Stimulated activated naive B cell treated with anti-CD40 and anti-IgM and Interleukin-4, amounts not matched to agents 10 μg/mL and 1 μg/mL and 100 μg/mL, for 72 hours (primary cell): ENCODE data around the gene ULBP2.
"Not testable (repeated sequence)": the region's sequence is repeated elsewhere in the genome, so short reads cannot be mapped to it uniquely, and the experiment has no call there.

Source experiments
- ATAC-seq, 2 donors: fragments of 150-1000 bp; cut with Tn5 transposase; replicated peaks; 2 replicates each; pipeline ENCODE4 v1.10.0; 2021; ENCODE audit warnings: moderate library complexity in 1 of 2
- DNase-seq: peaks from one replicate; pipeline ENCODE4 v3.0.0; 2021
- H3K27ac Mint-ChIP-seq: one replicate; pipeline ENCODE4 v1.8.0; 2022; ENCODE audit warnings: mild to moderate bottlenecking, mixed read lengths
- H3K27me3 Mint-ChIP-seq, 2 donors: one replicate each; pipeline ENCODE4 v1.8.0; 2022; ENCODE audit warnings: mixed read lengths in 2 of 2
- H3K36me3 Mint-ChIP-seq, 2 donors: one replicate each; pipeline ENCODE4 v1.8.0; 2022; ENCODE audit warnings: mixed read lengths in 2 of 2, mild to moderate bottlenecking in 1 of 2
- H3K4me1 Mint-ChIP-seq, 2 donors: one replicate each; pipeline ENCODE4 v1.8.0; 2022; ENCODE audit warnings: mixed read lengths in 2 of 2, mild to moderate bottlenecking in 1 of 2
- H3K4me3 Mint-ChIP-seq, 2 donors: one replicate each; pipeline ENCODE4 v1.8.0; 2022; ENCODE audit warnings: mild to moderate bottlenecking in 2 of 2, mixed read lengths in 2 of 2, moderate library complexity in 1 of 2
- H3K9me3 Mint-ChIP-seq, 2 donors: one replicate each; pipeline ENCODE4 v1.8.0; 2022; ENCODE audit warnings: mixed read lengths in 2 of 2, mild to moderate bottlenecking in 1 of 2

Gene ULBP2

DNA sequence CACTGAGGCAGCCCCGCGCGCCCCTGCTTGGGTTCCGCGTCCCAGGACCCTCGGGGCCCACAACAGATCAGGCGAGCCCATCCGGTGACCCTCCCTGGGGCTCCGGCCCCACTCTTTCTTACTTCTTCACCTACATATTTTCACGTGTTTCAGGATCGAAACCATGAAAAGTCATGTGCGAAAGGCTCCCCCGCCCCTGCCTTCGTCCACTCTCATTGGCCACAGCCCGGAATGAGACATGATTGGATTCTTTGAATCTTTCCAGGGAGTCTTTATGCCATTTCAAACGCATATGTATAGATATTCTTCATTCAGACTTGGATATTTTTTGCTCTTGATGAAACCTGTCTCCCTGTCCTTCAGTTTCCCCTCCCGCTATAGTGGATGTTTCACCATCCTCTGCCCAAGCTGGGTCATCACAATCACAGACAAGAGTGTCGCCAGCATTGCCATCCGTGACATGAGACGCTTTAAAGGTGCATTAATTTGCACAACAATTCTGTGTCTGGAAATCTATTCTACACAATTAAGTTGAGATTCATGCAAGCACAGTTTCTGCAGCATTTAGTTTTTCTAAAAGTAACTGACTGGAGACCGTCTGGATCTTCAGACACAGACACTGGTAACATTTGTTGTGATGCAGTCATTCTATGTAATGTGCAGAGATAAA is 13.3 kb downstream of the ULBP2 start:
- ATAC-seq, DNase-seq, H3K36me3 Mint-ChIP-seq, H3K9me3 Mint-ChIP-seq: not testable (repeated sequence)
- Mint-ChIP-seq H3K27ac (peak overlapping the region; percentile 11), H3K27me3 (peaks cover 60 to 78% of the 10 kb centered on the region in 2 donors), H3K4me3 (peak overlapping the region; percentile 76 to 79), H3K4me1 (peaks cover 13 to 19% of the 10 kb centered on the region in 2 donors)

GRCh38 chr6:149955654-149956317 is 14.0 kb downstream of the ULBP2 start:
- not testable (repeated sequence) for DNase-seq, H3K9me3 Mint-ChIP-seq, H3K27ac Mint-ChIP-seq, ATAC-seq, H3K36me3 Mint-ChIP-seq, H3K4me3 Mint-ChIP-seq
- Mint-ChIP-seq H3K4me1 (peaks cover 13 to 19% of the 10 kb centered on the region in 2 donors), H3K27me3 (peaks cover 63 to 80% of the 10 kb centered on the region in 2 donors)

DNA sequence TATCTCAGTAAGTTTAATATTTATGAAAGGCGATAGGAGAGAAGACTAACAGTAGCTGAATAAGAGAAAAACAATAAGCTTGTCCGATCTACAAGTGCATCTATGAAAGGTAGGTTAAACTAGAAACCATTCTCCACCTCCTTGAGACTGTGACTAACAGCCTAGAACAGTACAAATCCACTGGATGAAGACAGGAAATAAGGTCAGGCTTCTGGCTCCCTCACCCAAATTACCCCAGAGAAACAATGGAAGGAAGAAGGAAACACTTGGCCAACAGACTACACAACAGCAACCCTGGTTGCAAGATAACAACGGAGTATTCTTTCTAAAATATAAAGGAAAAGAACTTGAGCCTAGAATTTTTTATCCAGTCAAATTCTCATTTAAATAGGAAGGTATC is 16.3 kb downstream of the ULBP2 start:
- not testable (repeated sequence) for DNase-seq, H3K9me3 Mint-ChIP-seq, H3K36me3 Mint-ChIP-seq, ATAC-seq, H3K4me3 Mint-ChIP-seq, H3K27ac Mint-ChIP-seq
- Mint-ChIP-seq H3K27me3 (peaks cover 60 to 82% of the 10 kb centered on the region in 2 donors), H3K4me1 (peaks cover 18 to 26% of the 10 kb centered on the region in 2 donors)

DNA sequence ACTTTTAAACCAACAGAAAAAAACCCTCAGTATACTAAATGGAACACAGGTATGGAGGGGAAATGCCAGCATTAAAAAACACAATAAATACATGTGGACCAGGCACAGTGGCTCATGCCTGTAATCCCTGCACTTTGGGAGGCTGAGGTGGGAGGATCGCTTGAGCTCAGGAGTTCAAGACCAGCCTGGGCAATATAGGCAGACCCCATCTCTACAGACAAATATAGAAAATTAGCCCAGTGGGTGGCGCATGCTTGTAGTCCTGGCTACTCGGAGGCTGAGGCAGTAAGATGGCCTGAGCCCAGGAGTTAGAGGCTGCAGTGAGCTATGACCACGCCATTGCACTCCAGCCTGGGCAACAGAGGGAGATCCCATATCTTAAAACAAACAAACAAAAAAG is 18.0 kb downstream of the ULBP2 start:
- not testable (repeated sequence) for ATAC-seq, H3K27ac Mint-ChIP-seq, H3K4me3 Mint-ChIP-seq, DNase-seq, H3K9me3 Mint-ChIP-seq, H3K36me3 Mint-ChIP-seq
- Mint-ChIP-seq H3K27me3 (peaks cover 68 to 91% of the 10 kb centered on the region in 2 donors), H3K4me1 (peaks cover 25 to 38% of the 10 kb centered on the region in 2 donors)

DNA sequence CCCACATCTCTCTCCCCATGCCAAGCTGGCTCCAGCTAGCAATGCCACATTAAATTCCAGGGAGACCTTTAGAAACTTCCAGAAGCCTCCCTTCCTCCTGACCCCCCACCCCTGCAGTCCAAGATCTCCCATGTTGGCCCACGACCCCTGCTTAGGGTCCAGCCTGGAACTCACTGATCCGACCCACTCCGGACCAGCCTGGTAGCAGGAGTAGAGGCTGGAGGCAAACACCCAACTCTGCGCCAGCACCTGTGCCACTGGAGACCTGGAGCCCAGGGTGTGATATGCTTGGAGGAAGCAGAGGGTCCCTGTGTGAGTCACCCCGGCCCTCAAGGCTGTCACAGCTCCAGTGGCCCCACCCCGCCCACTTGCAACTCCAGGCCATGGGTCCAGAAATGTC is 18.7 kb downstream of the ULBP2 start:
- H3K27me3 Mint-ChIP-seq, result peaks cover 68 to 91% of the 10 kb centered on the region in 2 donors
- no peak overlapping the region for H3K4me3 Mint-ChIP-seq
- DNase-seq, result no peak

GRCh38 chr6:149961728-149962425 is 20.1 kb downstream of the ULBP2 start:
- H3K9me3 Mint-ChIP-seq, result no peaks in the 10 kb centered on the region
- no peak overlapping the region for H3K27ac Mint-ChIP-seq
- H3K36me3 Mint-ChIP-seq, result peaks cover 5 to 6% of the 10 kb centered on the region in 2 donors
- ATAC-seq, result peak; percentile 20 to 27
- H3K4me1 Mint-ChIP-seq, result peaks cover 29 to 35% of the 10 kb centered on the region in 2 donors
- DNase-seq, result no peak
- no peak overlapping the region for H3K4me3 Mint-ChIP-seq
- H3K27me3 Mint-ChIP-seq, result peaks cover 66 to 86% of the 10 kb centered on the region in 2 donors

More for the DNA sequence above, 18.7 kb downstream of the ULBP2 start:
- Mint-ChIP-seq H3K36me3 (peaks cover 5 to 6% of the 10 kb centered on the region in 2 donors), H3K27ac (no peak overlapping the region), H3K4me1 (peaks cover 25 to 38% of the 10 kb centered on the region in 2 donors), H3K9me3 (no peaks in the 10 kb centered on the region)
- no peak for ATAC-seq

DNA sequence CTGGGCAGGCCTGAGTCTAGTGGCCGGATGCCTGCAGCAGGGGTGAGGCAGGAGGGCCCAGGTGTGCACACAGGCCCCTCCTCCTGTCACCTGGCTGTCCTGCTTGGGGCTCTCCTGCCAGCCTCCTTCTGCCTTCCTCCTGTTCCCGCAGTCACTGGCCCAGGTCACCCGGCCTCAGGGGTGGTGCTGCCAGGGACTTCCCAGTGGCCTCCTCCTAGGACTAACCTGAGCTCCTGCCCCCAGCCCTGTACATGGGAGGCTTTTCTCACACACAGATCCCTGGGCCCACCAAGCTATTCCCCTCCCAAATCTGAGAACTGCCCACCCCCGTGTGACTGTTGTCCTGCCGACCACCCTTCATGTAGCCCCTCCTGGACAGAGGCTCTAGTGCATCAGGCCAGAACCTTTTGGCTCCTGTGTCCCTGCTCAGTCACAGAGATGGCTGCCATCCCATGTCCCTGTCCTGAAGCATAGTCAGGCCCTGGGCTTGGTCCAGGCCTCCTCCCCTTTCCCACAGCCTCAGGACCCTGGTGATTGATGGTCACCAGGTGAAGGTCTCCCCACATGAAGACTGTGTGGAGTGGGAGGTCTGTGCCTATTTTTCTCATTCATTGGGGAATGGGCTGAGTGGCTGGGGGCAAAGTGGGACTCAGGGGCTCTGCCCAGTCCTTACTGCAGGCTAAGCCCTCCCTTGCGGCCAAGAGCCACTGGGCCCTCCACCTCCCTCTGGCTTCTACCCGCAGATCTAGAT is 20.8 kb downstream of the ULBP2 start:
- Mint-ChIP-seq H3K27ac (no peak overlapping the region), H3K4me1 (peaks cover 29 to 35% of the 10 kb centered on the region in 2 donors), H3K27me3 (peaks cover 71 to 93% of the 10 kb centered on the region in 2 donors), H3K36me3 (peaks cover 5 to 6% of the 10 kb centered on the region in 2 donors), H3K4me3 (peak overlapping the region; percentile 91 to 93), H3K9me3 (no peaks in the 10 kb centered on the region)
- DNase-seq (no peak), ATAC-seq (no peak)

GRCh38 chr6:149963212-149963461 is 21.3 kb downstream of the ULBP2 start:
- ATAC-seq (peak; percentile 37 to 48), DNase-seq (no peak)
- H3K4me3 Mint-ChIP-seq, result peak overlapping the region; percentile 91 to 93
- peak overlapping the region; percentile 79 for H3K27ac Mint-ChIP-seq
- peaks cover 73 to 95% of the 10 kb centered on the region in 2 donors for H3K27me3 Mint-ChIP-seq
- H3K9me3 Mint-ChIP-seq, result no peaks in the 10 kb centered on the region
- H3K36me3 Mint-ChIP-seq, result peaks cover 5 to 6% of the 10 kb centered on the region in 2 donors
- H3K4me1 Mint-ChIP-seq, result peaks cover 29 to 35% of the 10 kb centered on the region in 2 donors

DNA sequence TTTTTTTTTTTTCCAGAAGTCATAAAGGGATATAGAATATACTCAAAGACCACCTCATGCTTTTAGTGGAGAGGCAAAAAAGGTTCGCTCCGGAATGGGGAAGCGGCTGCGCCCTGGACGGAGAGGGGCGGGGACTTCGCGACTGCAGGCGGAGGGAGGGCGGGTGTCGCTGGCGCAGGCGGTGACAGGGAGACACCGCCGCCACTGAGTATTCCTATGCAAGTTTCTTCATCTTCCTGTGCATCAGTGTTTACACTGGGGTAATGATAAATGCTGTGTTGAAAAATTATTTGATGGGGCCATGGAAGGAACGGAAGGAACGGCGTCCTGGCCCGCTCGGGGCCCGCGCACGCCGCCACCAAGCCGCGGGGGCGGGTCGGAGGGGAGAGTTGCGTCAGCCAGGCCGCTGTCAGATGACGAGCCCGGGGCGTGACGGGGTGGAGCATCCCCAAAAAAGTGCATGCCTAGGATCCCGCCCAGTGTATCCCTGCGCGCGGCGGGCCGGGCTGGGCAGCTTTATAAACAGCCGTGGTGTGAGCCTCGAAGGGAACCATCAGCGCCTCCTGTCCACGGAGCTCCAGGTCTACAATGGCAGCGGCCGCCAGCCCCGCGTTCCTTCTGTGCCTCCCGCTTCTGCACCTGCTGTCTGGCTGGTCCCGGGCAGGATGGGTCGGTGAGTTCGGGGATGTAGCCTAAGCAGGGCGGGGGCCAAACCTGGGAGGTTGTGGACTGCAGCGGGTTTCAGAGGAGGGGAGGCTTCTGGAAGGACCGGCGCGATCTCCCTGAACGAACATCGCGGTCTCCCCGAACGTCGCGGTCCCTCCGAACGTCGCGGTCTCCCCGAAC is 21.9 kb downstream of the ULBP2 start, which contains the start of gene ULBP1:
Gene ULBP1, plus strand, starts transcription at position 482 of the 846 bp plus-strand sequence. Its CDS starts 107 bp downstream, at position 589.
- Mint-ChIP-seq H3K36me3 (peaks cover 5 to 6% of the 10 kb centered on the region in 2 donors), H3K27ac (peak within 1 kb of the TSS; percentile 94), H3K4me1 (peaks cover 30 to 39% of the 10 kb centered on the region in 2 donors), H3K9me3 (no peaks in the 10 kb centered on the region), H3K4me3 (peak within 1 kb of the TSS; percentile 91 to 93), H3K27me3 (peaks cover 76 to 95% of the 10 kb centered on the region in 2 donors)
- DNase-seq (peak; percentile 69), ATAC-seq (peak; percentile 72 to 78)

- H3K4me1 Mint-ChIP-seq, result peaks cover 29 to 40% of the 10 kb centered on the region in 2 donors
- ATAC-seq, result peak; percentile 0 to 1
- peak overlapping the region; percentile 91 to 93 for H3K4me3 Mint-ChIP-seq
- H3K9me3 Mint-ChIP-seq, result no peaks in the 10 kb centered on the region
- peak overlapping the region; percentile 94 for H3K27ac Mint-ChIP-seq
- no peak for DNase-seq
- peaks cover 5 to 6% of the 10 kb centered on the region in 2 donors for H3K36me3 Mint-ChIP-seq
- peaks cover 76 to 95% of the 10 kb centered on the region in 2 donors for H3K27me3 Mint-ChIP-seq
Observed at GRCh38 chr6:149964308-149965193, 22.7 kb downstream of the ULBP2 start.

DNA sequence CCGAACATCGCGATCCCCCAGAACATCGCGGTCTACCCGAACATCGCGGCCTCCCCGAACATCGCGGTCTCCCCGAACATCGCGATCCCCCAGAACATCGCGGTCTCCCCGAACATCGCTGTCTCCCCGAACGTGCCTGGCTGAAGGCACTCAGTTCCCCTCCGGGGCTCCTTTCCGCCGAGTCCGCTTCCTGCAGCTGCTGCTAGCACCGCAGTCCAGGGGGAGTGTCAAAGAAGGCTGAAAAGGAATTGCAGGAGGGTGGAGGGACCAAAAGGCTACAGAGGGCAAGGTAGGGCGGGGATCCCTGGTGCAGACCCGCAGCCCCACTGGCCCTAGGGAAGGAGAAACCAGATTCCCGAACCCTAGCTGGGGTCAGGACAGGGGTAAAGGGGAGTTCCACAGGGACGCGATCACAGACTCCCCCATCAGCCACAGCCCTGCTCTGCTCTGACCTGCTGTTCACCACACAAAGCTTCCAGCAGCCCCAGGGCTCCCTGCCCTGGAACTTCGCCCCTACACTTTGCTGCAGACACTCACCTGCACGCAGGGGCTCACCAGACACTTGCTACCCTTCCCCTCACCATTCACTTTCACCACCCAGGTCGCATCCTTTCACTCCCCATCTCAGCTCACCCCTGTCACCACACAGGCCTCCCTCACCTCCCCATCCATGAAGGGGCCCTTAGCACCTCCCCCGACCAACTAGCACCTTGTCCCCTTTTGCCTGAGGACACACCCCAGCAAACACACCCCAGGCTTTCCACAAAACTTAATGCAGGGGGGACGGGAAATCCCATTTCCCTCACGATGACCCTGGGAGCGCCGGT is 23.6 kb downstream of the ULBP2 start:
- H3K4me3 Mint-ChIP-seq, result peak overlapping the region; percentile 91 to 93

DNA sequence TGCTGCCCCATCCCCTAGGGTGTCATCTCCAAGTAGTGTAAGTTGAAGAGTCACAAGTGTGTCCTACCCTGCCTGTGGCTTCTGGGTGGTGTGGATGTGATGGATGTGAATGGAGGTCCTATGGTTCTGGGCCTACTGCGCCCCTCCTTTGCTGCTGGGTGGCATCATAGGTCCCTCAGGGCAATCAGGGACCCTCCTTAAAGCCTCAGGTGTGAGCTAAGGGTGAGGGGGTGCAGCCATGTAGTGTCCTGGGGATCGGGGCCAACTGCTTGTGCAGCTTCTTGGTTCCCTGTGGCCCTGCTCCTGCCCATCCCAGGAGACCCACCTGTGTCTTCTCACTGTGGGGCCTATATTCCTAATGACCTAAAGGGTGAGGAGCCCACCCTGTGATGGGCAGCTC is 24.5 kb downstream of the ULBP2 start:
- H3K27ac Mint-ChIP-seq, ATAC-seq, H3K36me3 Mint-ChIP-seq, DNase-seq, H3K9me3 Mint-ChIP-seq, H3K4me3 Mint-ChIP-seq: not testable (repeated sequence)
- Mint-ChIP-seq H3K4me1 (peaks cover 29 to 40% of the 10 kb centered on the region in 2 donors), H3K27me3 (peaks cover 81 to 95% of the 10 kb centered on the region in 2 donors)

More for the DNA sequence above, 23.6 kb downstream of the ULBP2 start:
- peak overlapping the region; percentile 94 for H3K27ac Mint-ChIP-seq
- H3K4me1 Mint-ChIP-seq, result peaks cover 29 to 40% of the 10 kb centered on the region in 2 donors
- no peaks in the 10 kb centered on the region for H3K9me3 Mint-ChIP-seq
- ATAC-seq (no peak), DNase-seq (no peak)
- H3K36me3 Mint-ChIP-seq, result peaks cover 6 to 7% of the 10 kb centered on the region in 2 donors
- peaks cover 79 to 95% of the 10 kb centered on the region in 2 donors for H3K27me3 Mint-ChIP-seq
